GM20431 (cell line): ENCODE results near the gene HOXC10.

Source experiments
- in situ Hi-C: fragments of 300-500 bp; cut with MseI, MboI; formaldehyde crosslinking; loops from one replicate; pipeline ENCODE4 v1.15.0; 2020; ENCODE audit warnings: low sequenced_read_pairs; ENCODE audit not compliant: unreplicated experiment

The HOXC10 gene

GRCh38 chr12:54010053-54010971, 25.4 kb downstream of the HOXC10 start:
- in situ Hi-C loops: loop anchor here (25.0 kb wide), 1 partner anchor 352 kb away; the partner anchor contains the start of gene GPR84

GRCh38 chr12:54010972-54011664, 26.2 kb downstream of the HOXC10 start:
- in situ Hi-C loops: loop anchor here (25.0 kb wide), 1 partner anchor 351 kb away; the partner anchor contains the start of gene GPR84

GRCh38 chr12:54011665-54012532, 27.0 kb downstream of the HOXC10 start:
- in situ Hi-C loops: loop anchor here (25.0 kb wide), 1 partner anchor 350 kb away; the partner anchor contains the start of gene GPR84

- in situ Hi-C loops: loop anchor here (25.0 kb wide), 1 partner anchor 349 kb away; the partner anchor contains the start of gene GPR84
These were observed 27.9 kb downstream of the HOXC10 start for GRCh38 chr12:54012631-54013409.

GRCh38 chr12:54014377-54015017, 29.6 kb downstream of the HOXC10 start:
- in situ Hi-C loops: loop anchor here (25.0 kb wide), 1 partner anchor 348 kb away; the partner anchor contains the start of gene GPR84

- in situ Hi-C loops: loop anchor here (25.0 kb wide), 1 partner anchor 347 kb away; the partner anchor contains the start of gene GPR84
These were observed 30.3 kb downstream of the HOXC10 start for GRCh38 chr12:54015018-54015931.

GRCh38 chr12:54016051-54016450, 31.1 kb downstream of the HOXC10 start:
- in situ Hi-C loops: loop anchor here (25.0 kb wide), 1 partner anchor 346 kb away; the partner anchor contains the start of gene GPR84

GRCh38 chr12:54016478-54016964, 31.6 kb downstream of the HOXC10 start:
- in situ Hi-C loops: loop anchor here (25.0 kb wide), 1 partner anchor 346 kb away; the partner anchor contains the start of gene GPR84

GRCh38 chr12:54017027-54017788, 32.3 kb downstream of the HOXC10 start:
- in situ Hi-C loops: loop anchor here (25.0 kb wide), 1 partner anchor 345 kb away; the partner anchor contains the start of gene GPR84

GRCh38 chr12:54017878-54018467, 33.0 kb downstream of the HOXC10 start:
- in situ Hi-C loops: loop anchor here (25.0 kb wide), 1 partner anchor 344 kb away; the partner anchor contains the start of gene GPR84

GRCh38 chr12:54018468-54018984, 33.6 kb downstream of the HOXC10 start:
- in situ Hi-C loops: loop anchor here (25.0 kb wide), 1 partner anchor 344 kb away; the partner anchor contains the start of gene GPR84

- in situ Hi-C loops: loop anchor here (25.0 kb wide), 1 partner anchor 343 kb away; the partner anchor contains the start of gene GPR84
These were observed 34.3 kb downstream of the HOXC10 start for GRCh38 chr12:54019091-54019811.

- in situ Hi-C loops: loop anchor here (25.0 kb wide), 1 partner anchor 342 kb away; the partner anchor contains the start of gene GPR84
These were observed 35.1 kb downstream of the HOXC10 start for GRCh38 chr12:54019924-54020590.
